Stimulated activated CD4-positive, alpha-beta T cell treated with anti-CD3 and anti-CD28 coated beads, Interleukin-2, amount 100 ng/mL, for 48 hours (primary cell): ENCODE data around the gene INTS3.
A peak's percentile ranks its signal among the peaks of the same experiment; 100 is the strongest.

Source experiments
- DNase-seq, 2 donors: peaks; one replicate each; pipeline ENCODE4 v3.0.0-alpha.2; 2020

Gene INTS3

GRCh38 chr1:153727463-153728304, at the start of gene INTS3:
Gene INTS3 (plus strand): TSS chr1:153728050. CDS start chr1:153728635, 585 bp downstream.
- peak; percentile 97 for DNase-seq

GRCh38 chr1:153678519-153679336, 49.1 kb upstream of the INTS3 start, which contains the start of gene NPR1:
Gene NPR1 (plus strand): TSS chr1:153678688. CDS start chr1:153679109, 421 bp downstream.
- no peak for DNase-seq

- DNase-seq, result no peak
These were observed 48.3 kb upstream of the INTS3 start for GRCh38 chr1:153679337-153680119.

GRCh38 chr1:153680120-153680403, 47.8 kb upstream of the INTS3 start:
- DNase-seq, result no peak

GRCh38 chr1:153682730-153683129, 45.1 kb upstream of the INTS3 start:
- DNase-seq, result no peak

GRCh38 chr1:153683854-153684253, 44.0 kb upstream of the INTS3 start:
- no peak for DNase-seq

GRCh38 chr1:153684892-153685291, 43.0 kb upstream of the INTS3 start:
- DNase-seq, result no peak

- DNase-seq, result no peak
These were observed 42.1 kb upstream of the INTS3 start for GRCh38 chr1:153685544-153686340.

- no peak for DNase-seq
These were observed 40.3 kb upstream of the INTS3 start for GRCh38 chr1:153687346-153688125.

- no peak for DNase-seq
These were observed 39.6 kb upstream of the INTS3 start for GRCh38 chr1:153688276-153688675.

- DNase-seq, result no peak
These were observed 39.0 kb upstream of the INTS3 start for GRCh38 chr1:153688736-153689328.

GRCh38 chr1:153693466-153693865, 34.4 kb upstream of the INTS3 start:
- DNase-seq, result no peak

- DNase-seq, result no peak
These were observed 31.1 kb upstream of the INTS3 start for GRCh38 chr1:153696741-153697140.

GRCh38 chr1:153697191-153698019, 30.4 kb upstream of the INTS3 start:
- no peak for DNase-seq

- no peak for DNase-seq
These were observed 29.6 kb upstream of the INTS3 start for GRCh38 chr1:153698020-153698922.

- no peak for DNase-seq
These were observed 28.7 kb upstream of the INTS3 start for GRCh38 chr1:153698923-153699714.

- DNase-seq, result no peak
These were observed 28.1 kb upstream of the INTS3 start for GRCh38 chr1:153699768-153700167.

GRCh38 chr1:153705484-153705883, 22.4 kb upstream of the INTS3 start:
- no peak for DNase-seq
